Neural crest cell (in vitro differentiated cells): ENCODE results near the gene FOSL1. TPM values are rescaled to one million over a fixed set of nuclear protein-coding genes. Genes with fewer than 3 reads are reported as not detected.
"Not testable (repeated sequence)": the region's sequence is repeated elsewhere in the genome, so short reads cannot be mapped to it uniquely, and the experiment has no call there.

Experiments
- DNase-seq: peaks from one replicate; pipeline ENCODE4 v3.0.0; 2021; ENCODE audit warnings: low read depth, mixed read lengths, low spot score
- H3K27ac Mint-ChIP-seq: one replicate; pipeline ENCODE4 v1.8.0; 2021; ENCODE audit warnings: mild to moderate bottlenecking, mixed read lengths; ENCODE audit not compliant: unreplicated experiment
- H3K27me3 Mint-ChIP-seq: 2 replicates; pipeline ENCODE4 v1.8.0; 2021; ENCODE audit warnings: low read depth, mild to moderate bottlenecking, mixed read lengths
- H3K36me3 Mint-ChIP-seq: 2 replicates; pipeline ENCODE4 v1.8.0; 2021; ENCODE audit warnings: low read depth, mild to moderate bottlenecking, mixed read lengths
- H3K4me1 Mint-ChIP-seq: 2 replicates; pipeline ENCODE4 v1.8.0; 2021; ENCODE audit warnings: mixed read lengths
- H3K4me3 Mint-ChIP-seq: one replicate; pipeline ENCODE4 v1.8.0; 2021; ENCODE audit warnings: mild to moderate bottlenecking, mixed read lengths
- H3K9me3 Mint-ChIP-seq: 2 replicates; pipeline ENCODE4 v1.8.0; 2021; ENCODE audit warnings: mixed read lengths
- CTCF ChIP-seq: fragments of 200-600 bp; sonication (generic); conservative IDR thresholded peaks from 2 replicates; pipeline ENCODE4 v1.5.0; 2021; ENCODE audit warnings: antibody characterized with exemption, mild to moderate bottlenecking
- total RNA-seq: library from RNA; stranded (reverse); gene quantifications from 2 replicates; pipeline ENCODE4 v1.2.1, GENCODE V29; 2021

Gene FOSL1
- total RNA-seq, 1 donor from 2014 or later, result 4.2 TPM

DNA sequence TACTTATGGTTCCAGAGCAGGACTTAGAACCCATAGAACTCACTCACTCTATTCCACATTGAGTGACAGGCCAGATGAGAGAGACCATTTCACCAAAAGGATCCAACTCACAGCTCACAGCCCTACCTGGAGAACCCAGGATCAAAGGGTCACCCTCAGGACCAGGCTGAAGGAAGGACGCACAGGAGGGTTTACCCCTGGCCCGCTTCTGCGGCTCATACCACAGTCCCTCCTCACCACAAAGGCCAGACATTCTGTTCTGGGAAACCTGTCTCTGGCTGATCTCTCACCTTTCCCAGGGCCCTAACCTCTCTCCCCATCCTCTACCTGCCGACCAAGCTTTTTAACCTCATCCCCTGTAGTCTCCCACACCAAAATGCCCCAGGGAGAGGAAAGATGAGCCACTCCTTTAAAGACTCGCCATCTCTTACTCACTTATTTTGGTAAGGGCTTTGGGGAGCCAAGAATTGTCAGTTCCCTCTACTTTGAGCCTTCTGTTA is 4.7 kb downstream of the FOSL1 start:
- H3K4me3 Mint-ChIP-seq, result peak overlapping the region; percentile 65
- H3K27me3 Mint-ChIP-seq, result peaks cover 38% of the 10 kb centered on the region
- peaks cover 22% of the 10 kb centered on the region for H3K4me1 Mint-ChIP-seq
- TF ChIP-seq CTCF, result no peak
- no peak overlapping the region for H3K27ac Mint-ChIP-seq
- H3K9me3 Mint-ChIP-seq, result no peaks in the 10 kb centered on the region
- H3K36me3 Mint-ChIP-seq, result no peaks in the 10 kb centered on the region
- DNase-seq, result no peak

- no peak overlapping the region for H3K27ac Mint-ChIP-seq
- H3K36me3 Mint-ChIP-seq, result no peaks in the 10 kb centered on the region
- peaks cover 34% of the 10 kb centered on the region for H3K4me1 Mint-ChIP-seq
- DNase-seq, result no peak
- peaks cover 39% of the 10 kb centered on the region for H3K27me3 Mint-ChIP-seq
- H3K4me3 Mint-ChIP-seq, result peak overlapping the region; percentile 78
- no peaks in the 10 kb centered on the region for H3K9me3 Mint-ChIP-seq
- no peak for TF ChIP-seq CTCF
These were observed 6.1 kb downstream of the FOSL1 start for GRCh38 chr11:65894034-65894591.

GRCh38 chr11:65892661-65893317 is 7.4 kb downstream of the FOSL1 start:
- no peak for TF ChIP-seq CTCF
- no peak overlapping the region for H3K27ac Mint-ChIP-seq
- H3K9me3 Mint-ChIP-seq, result no peaks in the 10 kb centered on the region
- H3K4me3 Mint-ChIP-seq, result peak overlapping the region; percentile 83
- peaks cover 33% of the 10 kb centered on the region for H3K27me3 Mint-ChIP-seq
- peaks cover 40% of the 10 kb centered on the region for H3K4me1 Mint-ChIP-seq
- DNase-seq, result no peak
- no peaks in the 10 kb centered on the region for H3K36me3 Mint-ChIP-seq

- not testable (repeated sequence) for H3K9me3 Mint-ChIP-seq, H3K36me3 Mint-ChIP-seq, DNase-seq, H3K27ac Mint-ChIP-seq
- H3K27me3 Mint-ChIP-seq, result peaks cover 27% of the 10 kb centered on the region
- peak overlapping the region; percentile 83 for H3K4me3 Mint-ChIP-seq
- peaks cover 46% of the 10 kb centered on the region for H3K4me1 Mint-ChIP-seq
These were observed 8.0 kb downstream of the FOSL1 start for GRCh38 chr11:65892137-65892540.

GRCh38 chr11:65891219-65892136 is 8.7 kb downstream of the FOSL1 start:
- Mint-ChIP-seq H3K27ac (no peak overlapping the region), H3K36me3 (no peaks in the 10 kb centered on the region), H3K4me1 (peaks cover 52% of the 10 kb centered on the region), H3K27me3 (peaks cover 23% of the 10 kb centered on the region), H3K4me3 (peak overlapping the region; percentile 83), H3K9me3 (no peaks in the 10 kb centered on the region)
- DNase-seq, result no peak
- no peak for TF ChIP-seq CTCF
